SK-N-SH treated with all-trans-retinoic acid at 6 μM for 48 hours (cell line): Measurements from ENCODE around the gene ELOVL5.

Experiments
- ATAC-seq: fragments of 200-7000 bp; cut with Tn5 transposase; 3 replicates; pipeline ENCODE4 v1.9.1; 2020; ENCODE audit warnings: mild to moderate bottlenecking, moderate library complexity
- ARNTL ChIP-seq: fragments of 450-650 bp; formaldehyde crosslinking; IDR thresholded peaks from 2 replicates; pipeline ENCODE4 v1.5.0; 2020; ENCODE audit warnings: low read depth, mild to moderate bottlenecking, moderate library complexity, borderline replicate concordance
- BACH2 ChIP-seq: fragments of 250-450 bp; sonication (Bioruptor Pico); IDR thresholded peaks from 2 replicates; pipeline ENCODE4 v1.9.0; 2021; ENCODE audit warnings: mild to moderate bottlenecking, borderline replicate concordance
- CSDC2 ChIP-seq: fragments of 250-450 bp; sonication (Bioruptor Pico); IDR thresholded peaks from 2 replicates; pipeline ENCODE4 v1.5.0; 2020; ENCODE audit warnings: mild to moderate bottlenecking, moderate library complexity
- ESRRG ChIP-seq: fragments of 250-450 bp; sonication (Bioruptor Pico); IDR thresholded peaks from 2 replicates; pipeline ENCODE4 v1.6.1; 2021; ENCODE audit warnings: mild to moderate bottlenecking
- GLIS3 ChIP-seq: fragments of 250-450 bp; sonication (Bioruptor Pico); IDR thresholded peaks from 2 replicates; pipeline ENCODE4 v1.5.0; 2020; ENCODE audit warnings: mild to moderate bottlenecking, moderate library complexity
- ISL1 ChIP-seq: fragments of 250-450 bp; sonication (Bioruptor Pico); IDR thresholded peaks from 2 replicates; pipeline ENCODE4 v2.1.2; 2022; ENCODE audit warnings: mild to moderate bottlenecking, moderate library complexity
- OSR1 ChIP-seq: fragments of 250-450 bp; sonication (Bioruptor Pico); IDR thresholded peaks from 2 replicates; pipeline ENCODE4 v1.8.0; 2022; ENCODE audit warnings: moderate library complexity, mild to moderate bottlenecking, inconsistent platforms
- PPARA ChIP-seq: fragments of 250-450 bp; sonication (Bioruptor Pico); IDR thresholded peaks from 2 replicates; pipeline ENCODE4 v1.5.0; 2020; ENCODE audit warnings: mild to moderate bottlenecking, borderline replicate concordance
- RARB ChIP-seq: fragments of 250-450 bp; sonication (Bioruptor Pico); IDR thresholded peaks from 2 replicates; pipeline ENCODE4 v1.8.0; 2021; ENCODE audit warnings: mild to moderate bottlenecking, moderate library complexity
- ZC3H10 ChIP-seq: fragments of 250-450 bp; sonication (Bioruptor Pico); IDR thresholded peaks from 2 replicates; pipeline ENCODE4 v1.5.1; 2021; ENCODE audit warnings: mild to moderate bottlenecking, moderate library complexity
- ZFP3 ChIP-seq: fragments of 250-450 bp; sonication (Bioruptor Pico); IDR thresholded peaks from 2 replicates; pipeline ENCODE4 v1.5.0; 2020; ENCODE audit warnings: mild to moderate bottlenecking, moderate library complexity
- ZFP30 ChIP-seq: fragments of 450-650 bp; formaldehyde crosslinking; IDR thresholded peaks from 2 replicates; pipeline ENCODE4 v1.5.0; 2022; ENCODE audit warnings: mild to moderate bottlenecking, moderate library complexity
- ZNF565 ChIP-seq: fragments of 450-650 bp; formaldehyde crosslinking; conservative IDR thresholded peaks from 2 replicates; pipeline ENCODE4 v1.5.0; 2020; ENCODE audit warnings: low read depth, mild to moderate bottlenecking, moderate library complexity
- ZNF70 ChIP-seq: fragments of 450-650 bp; formaldehyde crosslinking; IDR thresholded peaks from 2 replicates; pipeline ENCODE4 v1.5.0; 2020; ENCODE audit warnings: mild to moderate bottlenecking, moderate library complexity
- ZNF8 ChIP-seq: fragments of 450-650 bp; formaldehyde crosslinking; IDR thresholded peaks from 2 replicates; pipeline ENCODE4 v1.5.0; 2020; ENCODE audit warnings: mild to moderate bottlenecking, moderate library complexity
- TF ChIP-seq, protein P1 (sequence below): fragments of 250-450 bp; sonication (Bioruptor Pico); IDR thresholded peaks from 2 replicates; pipeline ENCODE4 v1.5.1; 2020; ENCODE audit warnings: low read depth, mild to moderate bottlenecking, moderate library complexity
- TF ChIP-seq, protein P2 (sequence below): fragments of 250-450 bp; sonication (Bioruptor Pico); IDR thresholded peaks from 2 replicates; pipeline ENCODE4 v1.5.0; 2020; ENCODE audit warnings: mild to moderate bottlenecking, moderate library complexity
- TF ChIP-seq, protein P3 (sequence below): fragments of 250-450 bp; sonication (Bioruptor Pico); IDR thresholded peaks from 2 replicates; pipeline ENCODE4 v1.8.0; 2020; ENCODE audit warnings: mild to moderate bottlenecking, moderate library complexity, borderline replicate concordance
- TF ChIP-seq, protein P4 (sequence below): fragments of 250-450 bp; sonication (Bioruptor Pico); IDR thresholded peaks from 2 replicates; pipeline ENCODE4 v1.8.0; 2021; ENCODE audit warnings: low read depth, mild to moderate bottlenecking, moderate library complexity, borderline replicate concordance

ELOVL5 gene

DNA sequence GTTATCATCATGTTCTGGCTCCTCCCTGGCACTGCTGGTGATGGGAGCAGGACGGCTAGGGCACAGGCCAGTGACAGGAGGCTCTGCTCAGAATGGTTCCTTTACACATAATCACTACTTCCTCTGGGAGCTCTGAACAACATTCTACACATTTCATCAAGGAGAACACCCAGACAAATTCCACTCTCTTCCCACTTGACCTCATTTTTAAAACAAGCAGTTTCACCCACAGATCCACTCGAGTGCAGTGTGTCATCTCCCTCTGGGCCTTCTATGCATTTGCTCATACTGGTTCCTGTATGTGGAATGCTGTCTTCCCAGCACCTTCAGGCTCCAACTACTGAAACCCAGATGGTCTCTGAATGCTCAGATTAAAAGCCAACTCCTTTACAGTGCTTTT is 84.8 kb downstream of the ELOVL5 start:
- no peak for TF ChIP-seq ZNF8
- TF ChIP-seq ZFP30 (CRISPR knock-in tag) = no peak
- TF ChIP-seq, protein P1, sequence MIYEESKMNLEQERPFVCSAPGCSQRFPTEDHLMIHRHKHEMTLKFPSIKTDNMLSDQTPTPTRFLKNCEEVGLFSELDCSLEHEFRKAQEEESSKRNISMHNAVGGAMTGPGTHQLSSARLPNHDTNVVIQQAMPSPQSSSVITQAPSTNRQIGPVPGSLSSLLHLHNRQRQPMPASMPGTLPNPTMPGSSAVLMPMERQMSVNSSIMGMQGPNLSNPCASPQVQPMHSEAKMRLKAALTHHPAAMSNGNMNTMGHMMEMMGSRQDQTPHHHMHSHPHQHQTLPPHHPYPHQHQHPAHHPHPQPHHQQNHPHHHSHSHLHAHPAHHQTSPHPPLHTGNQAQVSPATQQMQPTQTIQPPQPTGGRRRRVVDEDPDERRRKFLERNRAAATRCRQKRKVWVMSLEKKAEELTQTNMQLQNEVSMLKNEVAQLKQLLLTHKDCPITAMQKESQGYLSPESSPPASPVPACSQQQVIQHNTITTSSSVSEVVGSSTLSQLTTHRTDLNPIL (CRISPR knock-in tag) = no peak
- no peak for TF ChIP-seq ESRRG
- TF ChIP-seq, protein P2, sequence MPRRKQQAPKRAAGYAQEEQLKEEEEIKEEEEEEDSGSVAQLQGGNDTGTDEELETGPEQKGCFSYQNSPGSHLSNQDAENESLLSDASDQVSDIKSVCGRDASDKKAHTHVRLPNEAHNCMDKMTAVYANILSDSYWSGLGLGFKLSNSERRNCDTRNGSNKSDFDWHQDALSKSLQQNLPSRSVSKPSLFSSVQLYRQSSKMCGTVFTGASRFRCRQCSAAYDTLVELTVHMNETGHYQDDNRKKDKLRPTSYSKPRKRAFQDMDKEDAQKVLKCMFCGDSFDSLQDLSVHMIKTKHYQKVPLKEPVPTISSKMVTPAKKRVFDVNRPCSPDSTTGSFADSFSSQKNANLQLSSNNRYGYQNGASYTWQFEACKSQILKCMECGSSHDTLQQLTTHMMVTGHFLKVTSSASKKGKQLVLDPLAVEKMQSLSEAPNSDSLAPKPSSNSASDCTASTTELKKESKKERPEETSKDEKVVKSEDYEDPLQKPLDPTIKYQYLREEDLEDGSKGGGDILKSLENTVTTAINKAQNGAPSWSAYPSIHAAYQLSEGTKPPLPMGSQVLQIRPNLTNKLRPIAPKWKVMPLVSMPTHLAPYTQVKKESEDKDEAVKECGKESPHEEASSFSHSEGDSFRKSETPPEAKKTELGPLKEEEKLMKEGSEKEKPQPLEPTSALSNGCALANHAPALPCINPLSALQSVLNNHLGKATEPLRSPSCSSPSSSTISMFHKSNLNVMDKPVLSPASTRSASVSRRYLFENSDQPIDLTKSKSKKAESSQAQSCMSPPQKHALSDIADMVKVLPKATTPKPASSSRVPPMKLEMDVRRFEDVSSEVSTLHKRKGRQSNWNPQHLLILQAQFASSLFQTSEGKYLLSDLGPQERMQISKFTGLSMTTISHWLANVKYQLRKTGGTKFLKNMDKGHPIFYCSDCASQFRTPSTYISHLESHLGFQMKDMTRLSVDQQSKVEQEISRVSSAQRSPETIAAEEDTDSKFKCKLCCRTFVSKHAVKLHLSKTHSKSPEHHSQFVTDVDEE (CRISPR knock-in tag) = no peak
- TF ChIP-seq OSR1 = no peak
- TF ChIP-seq ZFP3 = no peak
- TF ChIP-seq PPARA (CRISPR knock-in tag) = no peak
- no peak for TF ChIP-seq ZNF565
- no peak for TF ChIP-seq GLIS3
- TF ChIP-seq CSDC2 (CRISPR knock-in tag) = no peak
- TF ChIP-seq, protein P3, sequence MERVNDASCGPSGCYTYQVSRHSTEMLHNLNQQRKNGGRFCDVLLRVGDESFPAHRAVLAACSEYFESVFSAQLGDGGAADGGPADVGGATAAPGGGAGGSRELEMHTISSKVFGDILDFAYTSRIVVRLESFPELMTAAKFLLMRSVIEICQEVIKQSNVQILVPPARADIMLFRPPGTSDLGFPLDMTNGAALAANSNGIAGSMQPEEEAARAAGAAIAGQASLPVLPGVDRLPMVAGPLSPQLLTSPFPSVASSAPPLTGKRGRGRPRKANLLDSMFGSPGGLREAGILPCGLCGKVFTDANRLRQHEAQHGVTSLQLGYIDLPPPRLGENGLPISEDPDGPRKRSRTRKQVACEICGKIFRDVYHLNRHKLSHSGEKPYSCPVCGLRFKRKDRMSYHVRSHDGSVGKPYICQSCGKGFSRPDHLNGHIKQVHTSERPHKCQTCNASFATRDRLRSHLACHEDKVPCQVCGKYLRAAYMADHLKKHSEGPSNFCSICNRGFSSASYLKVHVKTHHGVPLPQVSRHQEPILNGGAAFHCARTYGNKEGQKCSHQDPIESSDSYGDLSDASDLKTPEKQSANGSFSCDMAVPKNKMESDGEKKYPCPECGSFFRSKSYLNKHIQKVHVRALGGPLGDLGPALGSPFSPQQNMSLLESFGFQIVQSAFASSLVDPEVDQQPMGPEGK (CRISPR knock-in tag) = no peak
- TF ChIP-seq, protein P4, sequence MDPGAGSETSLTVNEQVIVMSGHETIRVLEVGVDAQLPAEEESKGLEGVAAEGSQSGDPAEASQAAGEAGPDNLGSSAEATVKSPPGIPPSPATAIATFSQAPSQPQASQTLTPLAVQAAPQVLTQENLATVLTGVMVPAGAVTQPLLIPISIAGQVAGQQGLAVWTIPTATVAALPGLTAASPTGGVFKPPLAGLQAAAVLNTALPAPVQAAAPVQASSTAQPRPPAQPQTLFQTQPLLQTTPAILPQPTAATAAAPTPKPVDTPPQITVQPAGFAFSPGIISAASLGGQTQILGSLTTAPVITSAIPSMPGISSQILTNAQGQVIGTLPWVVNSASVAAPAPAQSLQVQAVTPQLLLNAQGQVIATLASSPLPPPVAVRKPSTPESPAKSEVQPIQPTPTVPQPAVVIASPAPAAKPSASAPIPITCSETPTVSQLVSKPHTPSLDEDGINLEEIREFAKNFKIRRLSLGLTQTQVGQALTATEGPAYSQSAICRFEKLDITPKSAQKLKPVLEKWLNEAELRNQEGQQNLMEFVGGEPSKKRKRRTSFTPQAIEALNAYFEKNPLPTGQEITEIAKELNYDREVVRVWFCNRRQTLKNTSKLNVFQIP (CRISPR knock-in tag) = no peak
- no peak for TF ChIP-seq ZC3H10 (CRISPR knock-in tag)
- TF ChIP-seq ZNF70 (CRISPR knock-in tag) = no peak
- no peak for ATAC-seq

DNA sequence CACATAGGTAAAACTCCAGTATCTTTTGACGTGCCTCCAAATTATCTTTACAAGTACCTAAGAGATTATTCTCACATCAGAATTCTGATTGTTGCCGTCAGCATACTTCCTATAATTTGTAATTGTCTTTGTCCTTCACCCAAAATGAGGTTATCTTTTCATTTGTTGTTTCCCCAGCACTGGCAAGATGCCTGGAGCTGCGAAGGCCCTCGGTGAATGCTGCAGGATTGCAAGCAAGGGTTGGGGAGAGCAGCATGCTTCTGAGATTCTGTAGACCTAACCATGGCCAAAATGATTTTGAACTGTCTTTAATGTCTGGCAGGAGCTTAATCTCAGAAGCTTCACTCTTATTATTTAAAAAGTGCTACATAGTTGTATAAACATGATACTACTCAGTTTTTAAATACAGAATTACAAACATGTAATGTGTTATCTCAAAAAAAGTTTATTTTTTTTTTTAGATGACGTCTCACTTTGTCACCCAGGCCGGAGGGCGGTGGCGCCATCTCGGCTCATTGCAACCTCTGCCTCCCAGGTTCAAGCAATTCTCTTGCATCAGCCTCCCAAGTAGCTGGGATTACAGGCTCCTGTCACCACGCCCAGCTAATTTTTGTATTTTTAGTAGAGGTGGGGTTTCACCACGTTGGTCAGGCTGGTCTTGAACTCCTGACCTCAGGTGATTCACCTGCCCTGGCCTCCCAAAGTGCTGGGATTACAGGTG is 88.7 kb downstream of the ELOVL5 start:
- ATAC-seq = no peak
- TF ChIP-seq OSR1 (no peak), RARB (CRISPR knock-in tag) (no peak), CSDC2 (CRISPR knock-in tag) (no peak), ARNTL (CRISPR knock-in tag) (no peak), PPARA (CRISPR knock-in tag) (no peak), ISL1 (no peak), ZC3H10 (CRISPR knock-in tag) (no peak), BACH2 (CRISPR knock-in tag) (no peak)
- TF ChIP-seq, protein P2 (CRISPR knock-in tag) = no peak
- TF ChIP-seq, all 23 proteins: peak for 0

DNA sequence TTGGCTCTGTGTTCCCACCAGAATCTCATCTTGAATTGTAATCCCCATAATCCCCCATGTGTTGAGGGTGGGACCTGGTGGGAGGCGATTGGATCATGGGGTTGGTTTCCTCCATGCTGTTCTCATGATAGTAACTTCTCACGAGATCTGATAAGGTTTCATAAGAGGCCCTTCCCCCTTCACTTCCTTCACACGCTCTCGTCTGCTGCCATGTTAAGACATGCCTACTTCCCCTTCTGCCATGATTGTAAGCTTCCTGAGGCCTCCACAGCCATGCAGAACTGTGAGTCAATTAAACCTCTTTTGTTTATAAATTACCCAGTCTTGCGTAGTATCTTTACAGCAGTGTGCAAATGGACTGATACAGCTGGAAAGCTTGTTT is 90.0 kb downstream of the ELOVL5 start:
- no peak for ATAC-seq
- TF ChIP-seq ZFP3 (no peak), BACH2 (CRISPR knock-in tag) (no peak)
